NCI-H2107 treated with DMSO at 0.1 percent for 48 hours (cell line): ENCODE results near the gene ABCA4.

Experiments used
- DNase-seq: peaks from one replicate; lab custom pipeline; 2025; ENCODE audit not compliant: unreplicated experiment; lab: John Stamatoyannopoulos, UW

The ABCA4 gene

GRCh38 chr1:94084547-94084946 lies 36.4 kb downstream of the ABCA4 start:
- DNase-seq: no peak

GRCh38 chr1:94084085-94084484 lies 36.9 kb downstream of the ABCA4 start:
- DNase-seq: no peak

- no peak for DNase-seq
Observed at GRCh38 chr1:94083681-94084080, 37.3 kb downstream of the ABCA4 start.

GRCh38 chr1:94081566-94082344 lies 39.2 kb downstream of the ABCA4 start:
- DNase-seq: no peak

- no peak for DNase-seq
Observed at GRCh38 chr1:94079989-94080388, 41.0 kb downstream of the ABCA4 start.

- no peak for DNase-seq
Observed at GRCh38 chr1:94079080-94079940, 41.6 kb downstream of the ABCA4 start.

GRCh38 chr1:94072840-94073522 lies 48.0 kb downstream of the ABCA4 start:
- no peak for DNase-seq

GRCh38 chr1:94071976-94072375 lies 49.0 kb downstream of the ABCA4 start:
- no peak for DNase-seq

- no peak for DNase-seq
Observed at GRCh38 chr1:94071391-94071790, 49.6 kb downstream of the ABCA4 start.

- DNase-seq: no peak
Observed at GRCh38 chr1:94070865-94071264, 50.1 kb downstream of the ABCA4 start.

GRCh38 chr1:94069919-94070285 lies 51.0 kb downstream of the ABCA4 start:
- no peak for DNase-seq

GRCh38 chr1:94068999-94069918 lies 51.7 kb downstream of the ABCA4 start:
- DNase-seq: no peak

- DNase-seq: no peak
Observed at GRCh38 chr1:94068096-94068998, 52.6 kb downstream of the ABCA4 start.

GRCh38 chr1:94067196-94067595 lies 53.8 kb downstream of the ABCA4 start:
- DNase-seq: no peak

- no peak for DNase-seq
Observed at GRCh38 chr1:94063379-94063778, 57.6 kb downstream of the ABCA4 start.

- no peak for DNase-seq
Observed at GRCh38 chr1:94061513-94062443, 59.2 kb downstream of the ABCA4 start.

- DNase-seq: no peak
Observed at GRCh38 chr1:94060720-94061119, 60.2 kb downstream of the ABCA4 start.

GRCh38 chr1:94058766-94059165 lies 62.2 kb downstream of the ABCA4 start:
- DNase-seq: no peak

GRCh38 chr1:94056996-94057395 lies 64.0 kb downstream of the ABCA4 start:
- no peak for DNase-seq
